LNCaP clone FGC (cell line): ENCODE measurements around the gene PAK6.

Experiments
- DNase-seq: peaks from one replicate; pipeline ENCODE4 v3.0.0-alpha.2; 2011; ENCODE audit warnings: low read depth
- H3K4me3 ChIP-seq: 2 replicates; pipeline ENCODE4 v1.5.1; 2011; ENCODE audit warnings: mild to moderate bottlenecking, low read depth, low read length, control low read depth
- CTCF ChIP-seq: IDR thresholded peaks from 2 replicates; pipeline ENCODE4 v1.5.1; 2012; ENCODE audit warnings: mild to moderate bottlenecking; ENCODE audit not compliant: control insufficient read depth, insufficient read depth; ENCODE audit errors: extremely low read depth

PAK6 gene

GRCh38 chr15:40276927-40277326 is 38.1 kb downstream of the PAK6 start:
- TF ChIP-seq CTCF: no peak
- no peak for DNase-seq
- H3K4me3 ChIP-seq: no peak overlapping the region

- no peak for DNase-seq
- no peak for TF ChIP-seq CTCF
- no peak overlapping the region for H3K4me3 ChIP-seq
Observed at GRCh38 chr15:40277471-40277870, 38.6 kb downstream of the PAK6 start.

GRCh38 chr15:40278026-40278425 is 39.2 kb downstream of the PAK6 start:
- no peak overlapping the region for H3K4me3 ChIP-seq
- DNase-seq: no peak
- no peak for TF ChIP-seq CTCF

GRCh38 chr15:40279437-40280141 is 40.7 kb downstream of the PAK6 start:
- peak; percentile 98 for TF ChIP-seq CTCF
- DNase-seq: no peak

GRCh38 chr15:40280260-40281056 is 41.6 kb downstream of the PAK6 start:
- H3K4me3 ChIP-seq: no peak overlapping the region
- DNase-seq: no peak
- no peak for TF ChIP-seq CTCF

More at GRCh38 chr15:40279437-40280141, 40.7 kb downstream of the PAK6 start:
- no peak overlapping the region for H3K4me3 ChIP-seq

- TF ChIP-seq CTCF: no peak
- DNase-seq: no peak
- H3K4me3 ChIP-seq: no peak overlapping the region
Observed at GRCh38 chr15:40281057-40281800, 42.4 kb downstream of the PAK6 start.
